HepG2 (cell line): Measurements from ENCODE around the gene RPL36. TPM values are rescaled to one million over a fixed set of nuclear protein-coding genes. Genes with fewer than 3 reads are reported as not detected.
A peak's percentile ranks its signal among the peaks of the same experiment; 100 is the strongest.

ENCODE experiments used
- AKAP8 ChIP-seq: sonication (generic); formaldehyde crosslinking; IDR thresholded peaks from 2 replicates; pipeline ENCODE4 v1.5.1; 2020; ENCODE audit warnings: mild to moderate bottlenecking, missing genetic modification reagents
- ELF1 ChIP-seq: sonication (generic); formaldehyde crosslinking; IDR thresholded peaks from 2 replicates; pipeline ENCODE4 v1.4.0; 2020; ENCODE audit warnings: missing genetic modification reagents
- GMEB2 ChIP-seq: IDR thresholded peaks from 2 replicates; pipeline ENCODE4 v1.6.1; 2016; ENCODE audit warnings: missing biosample characterization, missing genetic modification reagents, low read depth
- HOXA9 ChIP-seq: sonication (generic); formaldehyde crosslinking; IDR thresholded peaks from 2 replicates; pipeline ENCODE4 v1.8.1; 2022; ENCODE audit warnings: missing genetic modification reagents, mild to moderate bottlenecking, moderate library complexity, borderline replicate concordance
- JUNB ChIP-seq: sonication (generic); formaldehyde crosslinking; IDR thresholded peaks from 2 replicates; pipeline ENCODE4 v1.8.0; 2022; ENCODE audit warnings: missing genetic modification reagents, mild to moderate bottlenecking, borderline replicate concordance
- KDM5B ChIP-seq: sonication (generic); formaldehyde crosslinking; IDR thresholded peaks from 2 replicates; pipeline ENCODE4 v1.4.0; 2020; ENCODE audit warnings: missing genetic modification reagents, mild to moderate bottlenecking, borderline replicate concordance
- PRMT3 ChIP-seq: sonication (generic); formaldehyde crosslinking; IDR thresholded peaks from 2 replicates; pipeline ENCODE4 v1.8.1; 2022; ENCODE audit warnings: low read depth, mild to moderate bottlenecking, moderate library complexity, missing genetic modification reagents, borderline replicate concordance
- RXRB ChIP-seq: IDR thresholded peaks from 2 replicates; pipeline ENCODE4 v1.6.1; 2016; ENCODE audit warnings: borderline replicate concordance, missing genetic modification reagents, missing compliant biosample characterization
- TAF15 ChIP-seq: fragments of 200-400 bp; formaldehyde crosslinking; IDR thresholded peaks from one replicate; pipeline ENCODE4 v1.6.1; 2018; ENCODE audit warnings: mild to moderate bottlenecking, low read depth, low read length; ENCODE audit not compliant: poor library complexity, severe bottlenecking
- ZNF260 ChIP-seq: sonication (generic); formaldehyde crosslinking; IDR thresholded peaks from 2 replicates; pipeline ENCODE4 v1.4.0; 2020; ENCODE audit warnings: missing genetic modification reagents, low read depth, mild to moderate bottlenecking, borderline replicate concordance
- ZNF263 ChIP-seq: sonication (generic); formaldehyde crosslinking; IDR thresholded peaks from 2 replicates; pipeline ENCODE4 v1.4.0; 2020; ENCODE audit warnings: missing genetic modification reagents
- ZNF343 ChIP-seq: sonication (generic); formaldehyde crosslinking; IDR thresholded peaks from 2 replicates; pipeline ENCODE4 v1.4.0; 2020; ENCODE audit warnings: mild to moderate bottlenecking, missing genetic modification reagents
- ZNF367 ChIP-seq: sonication (generic); formaldehyde crosslinking; IDR thresholded peaks from 2 replicates; pipeline ENCODE4 v1.4.0; 2020; ENCODE audit warnings: missing genetic modification reagents, borderline replicate concordance
- polyA plus RNA-seq, 8 experiments: library from polyadenylated mRNA; depleted of rRNA in 3 of 8; stranded (reverse) in 7 of 8; unstranded in 1 of 8; fragments of >200 nt; fragmentation: Illumina TruSeq in 4 of 8; extraction: Trizol in 4 of 8; gene quantifications; 2 replicates each; pipeline versions ENCODE4 v1.2.1 to v1.2.3, GENCODE V29; 2011 to 2016; ENCODE audit warnings: low read depth in 4 of 8, missing spikeins in 1 of 8, mixed read lengths in 1 of 8; ENCODE audit not compliant: insufficient read depth in 1 of 8
- total RNA-seq, 5 experiments: library from RNA; depleted of rRNA; stranded (reverse); fragments of >200 nt; fragmentation: Illumina TruSeq; extraction: Trizol; gene quantifications; 2 replicates each; pipeline ENCODE4 v1.2.3, GENCODE V29; 2016; ENCODE audit warnings: low read depth in 1 of 5
- TF ChIP-seq, protein P1 (sequence below): sonication (generic); formaldehyde crosslinking; IDR thresholded peaks from 2 replicates; pipeline ENCODE4 v1.4.0; 2020; ENCODE audit warnings: missing genetic modification reagents
- TF ChIP-seq, protein P2 (sequence below): sonication (generic); formaldehyde crosslinking; IDR thresholded peaks from 2 replicates; pipeline ENCODE4 v1.4.0; 2020; ENCODE audit warnings: missing genetic modification reagents, borderline replicate concordance
- TF ChIP-seq, protein P3 (sequence below): sonication (generic); formaldehyde crosslinking; IDR thresholded peaks from 2 replicates; pipeline ENCODE4; 2020; ENCODE audit warnings: missing genetic modification reagents, mild to moderate bottlenecking, borderline replicate concordance
- TF ChIP-seq, protein P4 (sequence below): sonication (generic); formaldehyde crosslinking; IDR thresholded peaks from 2 replicates; pipeline ENCODE4 v1.5.1; 2020; ENCODE audit warnings: mild to moderate bottlenecking, missing genetic modification reagents, moderate library complexity

RPL36 gene
- total and polyA plus RNA-seq, 2 of the 13 experiments (the other 11 are each of a cell fraction or from before 2014, with no cell fraction given), result 706 to 740 TPM

- TF ChIP-seq KDM5B, result peak; percentile 71; the same call in 1 of the 2 replicates
- TF ChIP-seq, protein P1, sequence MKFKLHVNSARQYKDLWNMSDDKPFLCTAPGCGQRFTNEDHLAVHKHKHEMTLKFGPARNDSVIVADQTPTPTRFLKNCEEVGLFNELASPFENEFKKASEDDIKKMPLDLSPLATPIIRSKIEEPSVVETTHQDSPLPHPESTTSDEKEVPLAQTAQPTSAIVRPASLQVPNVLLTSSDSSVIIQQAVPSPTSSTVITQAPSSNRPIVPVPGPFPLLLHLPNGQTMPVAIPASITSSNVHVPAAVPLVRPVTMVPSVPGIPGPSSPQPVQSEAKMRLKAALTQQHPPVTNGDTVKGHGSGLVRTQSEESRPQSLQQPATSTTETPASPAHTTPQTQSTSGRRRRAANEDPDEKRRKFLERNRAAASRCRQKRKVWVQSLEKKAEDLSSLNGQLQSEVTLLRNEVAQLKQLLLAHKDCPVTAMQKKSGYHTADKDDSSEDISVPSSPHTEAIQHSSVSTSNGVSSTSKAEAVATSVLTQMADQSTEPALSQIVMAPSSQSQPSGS, result peak; percentile 73
- peak; percentile 69 for TF ChIP-seq TAF15
- 0 out of 2 replicates have a peak, but pooled peaks have one; percentile 43 for TF ChIP-seq ZNF367 (CRISPR knock-in tag)
- peak; percentile 15; the same call in 1 of the 2 replicates for TF ChIP-seq JUNB (CRISPR knock-in tag)
- peak; percentile 32; the same call in 1 of the 2 replicates for TF ChIP-seq HOXA9 (CRISPR knock-in tag)
- TF ChIP-seq RXRB (CRISPR knock-in tag), result peak; percentile 82
- peak; percentile 36; the same call in 1 of the 2 replicates for TF ChIP-seq ZNF263 (CRISPR knock-in tag)
- TF ChIP-seq GMEB2 (CRISPR knock-in tag), result no peak
- TF ChIP-seq, protein P2, sequence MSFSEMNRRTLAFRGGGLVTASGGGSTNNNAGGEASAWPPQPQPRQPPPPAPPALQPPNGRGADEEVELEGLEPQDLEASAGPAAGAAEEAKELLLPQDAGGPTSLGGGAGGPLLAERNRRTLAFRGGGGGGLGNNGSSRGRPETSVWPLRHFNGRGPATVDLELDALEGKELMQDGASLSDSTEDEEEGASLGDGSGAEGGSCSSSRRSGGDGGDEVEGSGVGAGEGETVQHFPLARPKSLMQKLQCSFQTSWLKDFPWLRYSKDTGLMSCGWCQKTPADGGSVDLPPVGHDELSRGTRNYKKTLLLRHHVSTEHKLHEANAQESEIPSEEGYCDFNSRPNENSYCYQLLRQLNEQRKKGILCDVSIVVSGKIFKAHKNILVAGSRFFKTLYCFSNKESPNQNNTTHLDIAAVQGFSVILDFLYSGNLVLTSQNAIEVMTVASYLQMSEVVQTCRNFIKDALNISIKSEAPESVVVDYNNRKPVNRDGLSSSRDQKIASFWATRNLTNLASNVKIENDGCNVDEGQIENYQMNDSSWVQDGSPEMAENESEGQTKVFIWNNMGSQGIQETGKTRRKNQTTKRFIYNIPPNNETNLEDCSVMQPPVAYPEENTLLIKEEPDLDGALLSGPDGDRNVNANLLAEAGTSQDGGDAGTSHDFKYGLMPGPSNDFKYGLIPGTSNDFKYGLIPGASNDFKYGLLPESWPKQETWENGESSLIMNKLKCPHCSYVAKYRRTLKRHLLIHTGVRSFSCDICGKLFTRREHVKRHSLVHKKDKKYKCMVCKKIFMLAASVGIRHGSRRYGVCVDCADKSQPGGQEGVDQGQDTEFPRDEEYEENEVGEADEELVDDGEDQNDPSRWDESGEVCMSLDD (CRISPR knock-in tag), result peak; percentile 62; the same call in 1 of the 2 replicates
- TF ChIP-seq AKAP8 (CRISPR knock-in tag), result peak; percentile 86
- peak; percentile 92 for TF ChIP-seq ELF1 (CRISPR knock-in tag)
- TF ChIP-seq, protein P3, sequence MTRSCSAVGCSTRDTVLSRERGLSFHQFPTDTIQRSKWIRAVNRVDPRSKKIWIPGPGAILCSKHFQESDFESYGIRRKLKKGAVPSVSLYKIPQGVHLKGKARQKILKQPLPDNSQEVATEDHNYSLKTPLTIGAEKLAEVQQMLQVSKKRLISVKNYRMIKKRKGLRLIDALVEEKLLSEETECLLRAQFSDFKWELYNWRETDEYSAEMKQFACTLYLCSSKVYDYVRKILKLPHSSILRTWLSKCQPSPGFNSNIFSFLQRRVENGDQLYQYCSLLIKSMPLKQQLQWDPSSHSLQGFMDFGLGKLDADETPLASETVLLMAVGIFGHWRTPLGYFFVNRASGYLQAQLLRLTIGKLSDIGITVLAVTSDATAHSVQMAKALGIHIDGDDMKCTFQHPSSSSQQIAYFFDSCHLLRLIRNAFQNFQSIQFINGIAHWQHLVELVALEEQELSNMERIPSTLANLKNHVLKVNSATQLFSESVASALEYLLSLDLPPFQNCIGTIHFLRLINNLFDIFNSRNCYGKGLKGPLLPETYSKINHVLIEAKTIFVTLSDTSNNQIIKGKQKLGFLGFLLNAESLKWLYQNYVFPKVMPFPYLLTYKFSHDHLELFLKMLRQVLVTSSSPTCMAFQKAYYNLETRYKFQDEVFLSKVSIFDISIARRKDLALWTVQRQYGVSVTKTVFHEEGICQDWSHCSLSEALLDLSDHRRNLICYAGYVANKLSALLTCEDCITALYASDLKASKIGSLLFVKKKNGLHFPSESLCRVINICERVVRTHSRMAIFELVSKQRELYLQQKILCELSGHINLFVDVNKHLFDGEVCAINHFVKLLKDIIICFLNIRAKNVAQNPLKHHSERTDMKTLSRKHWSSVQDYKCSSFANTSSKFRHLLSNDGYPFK (CRISPR knock-in tag), result peak; percentile 100
- 0 out of 2 replicates have a peak, but pooled peaks have one; percentile 43 for TF ChIP-seq PRMT3
- TF ChIP-seq ZNF343 (CRISPR knock-in tag), result peak; percentile 96; the same call in 1 of the 2 replicates
- TF ChIP-seq, protein P4, sequence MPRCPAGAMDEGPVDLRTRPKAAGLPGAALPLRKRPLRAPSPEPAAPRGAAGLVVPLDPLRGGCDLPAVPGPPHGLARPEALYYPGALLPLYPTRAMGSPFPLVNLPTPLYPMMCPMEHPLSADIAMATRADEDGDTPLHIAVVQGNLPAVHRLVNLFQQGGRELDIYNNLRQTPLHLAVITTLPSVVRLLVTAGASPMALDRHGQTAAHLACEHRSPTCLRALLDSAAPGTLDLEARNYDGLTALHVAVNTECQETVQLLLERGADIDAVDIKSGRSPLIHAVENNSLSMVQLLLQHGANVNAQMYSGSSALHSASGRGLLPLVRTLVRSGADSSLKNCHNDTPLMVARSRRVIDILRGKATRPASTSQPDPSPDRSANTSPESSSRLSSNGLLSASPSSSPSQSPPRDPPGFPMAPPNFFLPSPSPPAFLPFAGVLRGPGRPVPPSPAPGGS (CRISPR knock-in tag), result peak; percentile 85
- TF ChIP-seq ZNF260 (CRISPR knock-in tag), result no peak
Measured at GRCh38 chr19:5690125-5690954, at the start of gene RPL36 (continued).
